Peyer's patch (tissue), 4 donors: ENCODE data around the gene SAG.

ENCODE experiments used
- CTCF ChIP-seq, 6 experiments: fragments of 450-650 bp in 4 of 6; fragments of 200-600 bp in 2 of 6; sonication (generic) in 1 of 6; IDR thresholded peaks; one replicate each; pipeline ENCODE4 v1.5.1; 2017 to 2019; ENCODE audit warnings: antibody characterized with exemption in 6 of 6, mild to moderate bottlenecking in 3 of 6, moderate library complexity in 1 of 6
- POLR2A ChIP-seq, 2 donors: fragments of 450-650 bp; IDR thresholded peaks; one replicate each; pipeline ENCODE4 v1.5.1; 2017; ENCODE audit warnings: antibody characterized with exemption in 2 of 2, mild to moderate bottlenecking in 2 of 2, moderate library complexity in 2 of 2

- no peak for TF ChIP-seq CTCF (IDR thresholded peaks at IDR 0.05)
- TF ChIP-seq POLR2A (IDR thresholded peaks at IDR 0.05): no peak
Measured at GRCh38 chr2:233334915-233335314, 27.3 kb downstream of the SAG start.
